NCI-H748 treated with DMSO at 0.1 percent for 48 hours (cell line): ENCODE results near the gene BST2.
A peak's percentile ranks its signal among the peaks of the same experiment; 100 is the strongest.

Experiments
- DNase-seq: peaks from one replicate; lab custom pipeline; 2025; lab: John Stamatoyannopoulos, UW

The BST2 gene

DNA sequence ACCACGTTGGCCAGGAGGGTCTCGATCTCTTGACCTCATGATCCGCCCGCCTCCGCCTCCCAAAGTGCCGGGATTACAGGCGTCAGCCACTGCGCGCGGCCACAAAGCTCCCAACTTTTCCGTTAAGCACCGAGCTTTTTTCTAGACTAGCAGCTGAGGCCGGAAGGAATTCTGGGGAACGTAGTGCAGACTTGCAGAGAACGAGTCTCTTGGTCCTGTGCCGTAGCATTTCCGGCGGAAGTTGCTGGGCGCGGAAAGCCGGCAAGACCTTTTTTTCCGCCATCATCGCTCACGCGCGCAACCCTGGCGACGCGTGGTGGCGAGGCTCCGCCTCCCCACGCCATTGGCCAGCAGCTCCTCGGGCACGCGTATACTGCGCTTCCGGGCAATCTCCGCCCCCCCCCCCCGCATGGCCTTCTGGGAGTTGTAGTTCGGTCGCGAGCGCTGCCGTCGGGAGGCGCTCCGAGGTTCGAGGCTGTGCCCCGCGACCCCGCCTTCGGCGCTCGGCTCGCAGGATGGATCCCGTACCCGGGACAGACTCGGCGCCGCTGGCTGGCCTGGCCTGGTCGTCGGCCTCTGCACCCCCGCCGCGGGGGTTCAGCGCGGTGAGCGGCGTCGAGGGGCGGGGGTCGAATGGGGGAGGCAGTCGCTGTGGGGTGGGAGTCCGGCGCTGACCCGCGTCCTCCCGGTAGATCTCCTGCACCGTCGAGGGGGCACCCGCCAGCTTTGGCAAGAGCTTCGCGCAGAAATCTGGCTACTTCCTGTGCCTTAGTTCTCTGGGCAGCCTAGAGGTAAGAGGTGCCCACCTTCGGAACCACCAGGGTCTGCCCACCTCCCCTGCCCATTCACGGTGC, 14.4 kb upstream of the BST2 start, which contains the start of gene MVB12A:
TSS of gene MVB12A (plus strand) at position 427 of the 854 bp plus-strand sequence. CDS start at position 516, 89 bp downstream.
- peak; percentile 84 for DNase-seq

DNA sequence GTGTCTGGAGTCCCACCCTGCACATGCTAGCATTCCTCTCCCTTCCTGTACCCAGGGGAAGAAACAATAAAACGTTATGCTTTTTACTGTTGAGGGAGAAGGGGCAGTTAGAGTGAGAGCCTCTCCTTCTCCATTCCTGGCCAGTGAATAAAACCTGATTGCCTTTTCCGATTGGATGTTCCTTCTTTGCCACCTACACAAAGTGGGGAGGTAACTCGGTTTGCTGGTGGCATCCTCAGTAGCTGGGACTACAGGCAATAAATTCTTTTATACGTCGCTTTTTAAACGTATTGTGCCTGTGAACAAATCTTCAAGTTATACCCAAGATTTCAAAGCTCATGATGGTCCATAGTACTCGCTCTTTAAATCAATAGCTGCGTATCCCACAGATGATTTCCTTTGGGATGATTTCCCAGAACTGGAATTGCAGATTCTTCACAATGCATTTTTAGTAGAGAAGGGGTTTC, 13.8 kb upstream of the BST2 start:
- no peak for DNase-seq

DNA sequence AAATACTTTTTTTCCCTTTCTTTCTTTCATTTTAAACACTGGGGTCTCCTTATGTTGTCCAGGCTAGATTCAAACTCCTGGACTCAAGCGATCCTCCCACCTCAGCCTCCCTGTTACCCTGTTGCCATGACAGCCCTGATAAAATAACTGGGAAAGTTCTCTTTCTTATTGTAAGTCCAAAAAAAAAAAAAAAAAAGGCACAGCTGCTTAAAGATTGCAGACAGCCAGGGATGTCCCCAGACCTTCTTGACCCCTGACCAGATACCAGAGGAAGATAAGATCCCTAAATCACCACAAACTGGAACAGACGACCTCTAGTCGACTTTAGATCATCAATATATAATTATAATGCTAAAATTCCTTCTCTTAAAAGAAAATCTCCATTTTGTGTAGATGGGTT, 13.3 kb upstream of the BST2 start:
- no peak for DNase-seq

GRCh38 chr19:17415121-17415520, 9.7 kb upstream of the BST2 start:
- DNase-seq: no peak

DNA sequence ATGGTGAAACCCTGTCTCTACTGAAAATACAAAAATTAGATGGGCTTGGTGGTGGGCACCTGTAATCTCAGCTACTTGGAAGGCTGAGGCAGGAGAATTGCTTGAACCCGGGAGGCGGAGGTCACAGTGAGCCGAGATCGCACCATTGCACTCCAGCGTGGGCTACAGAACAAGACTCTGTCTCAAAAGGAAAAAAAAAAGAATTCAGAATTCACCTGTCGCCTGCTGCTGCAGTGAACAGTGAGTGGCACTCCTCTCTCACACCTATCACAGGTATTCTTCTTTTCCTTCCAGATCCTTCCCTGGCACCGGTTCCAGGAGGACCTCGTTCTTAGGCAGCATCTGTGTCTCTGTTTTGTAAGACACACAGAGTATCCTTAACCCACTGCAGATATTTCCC, 8.7 kb upstream of the BST2 start:
- DNase-seq: no peak

GRCh38 chr19:17411801-17412200, 6.4 kb upstream of the BST2 start:
- DNase-seq: no peak

DNA sequence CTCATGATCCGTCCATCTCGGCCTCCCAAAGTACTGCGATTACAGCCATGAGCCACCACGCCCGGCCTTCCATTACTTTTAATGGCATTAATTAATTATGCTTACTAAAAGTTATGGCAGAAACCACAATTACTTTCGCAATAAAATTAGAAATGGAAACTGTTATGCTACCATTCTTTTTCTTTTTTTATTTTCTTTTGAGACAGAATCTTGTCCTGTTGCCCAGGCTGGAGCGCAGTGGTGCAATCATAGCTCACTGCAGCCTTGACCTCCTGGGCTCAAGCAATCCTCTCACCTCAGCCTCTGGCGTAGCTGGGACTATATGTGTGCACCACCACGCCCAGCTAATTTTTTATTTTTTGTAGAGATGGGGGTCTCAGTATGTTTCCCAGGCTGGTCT, 4.6 kb upstream of the BST2 start:
- no peak for DNase-seq

DNA sequence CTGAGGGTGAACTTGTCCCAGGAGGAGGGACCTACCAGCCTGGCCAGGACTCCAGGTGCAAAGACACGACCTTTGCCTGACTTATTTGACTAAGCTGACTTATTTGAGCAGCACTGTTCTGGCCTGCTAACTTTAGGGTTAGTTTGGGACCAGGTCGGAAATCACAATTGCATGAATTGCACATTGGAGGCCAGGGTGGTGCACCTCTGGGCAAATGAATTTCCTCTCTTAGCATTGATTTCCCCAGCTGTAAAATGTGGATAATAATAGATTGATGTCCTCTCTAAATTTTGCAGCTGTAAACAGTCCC, 1.4 kb upstream of the BST2 start:
- no peak for DNase-seq

DNA sequence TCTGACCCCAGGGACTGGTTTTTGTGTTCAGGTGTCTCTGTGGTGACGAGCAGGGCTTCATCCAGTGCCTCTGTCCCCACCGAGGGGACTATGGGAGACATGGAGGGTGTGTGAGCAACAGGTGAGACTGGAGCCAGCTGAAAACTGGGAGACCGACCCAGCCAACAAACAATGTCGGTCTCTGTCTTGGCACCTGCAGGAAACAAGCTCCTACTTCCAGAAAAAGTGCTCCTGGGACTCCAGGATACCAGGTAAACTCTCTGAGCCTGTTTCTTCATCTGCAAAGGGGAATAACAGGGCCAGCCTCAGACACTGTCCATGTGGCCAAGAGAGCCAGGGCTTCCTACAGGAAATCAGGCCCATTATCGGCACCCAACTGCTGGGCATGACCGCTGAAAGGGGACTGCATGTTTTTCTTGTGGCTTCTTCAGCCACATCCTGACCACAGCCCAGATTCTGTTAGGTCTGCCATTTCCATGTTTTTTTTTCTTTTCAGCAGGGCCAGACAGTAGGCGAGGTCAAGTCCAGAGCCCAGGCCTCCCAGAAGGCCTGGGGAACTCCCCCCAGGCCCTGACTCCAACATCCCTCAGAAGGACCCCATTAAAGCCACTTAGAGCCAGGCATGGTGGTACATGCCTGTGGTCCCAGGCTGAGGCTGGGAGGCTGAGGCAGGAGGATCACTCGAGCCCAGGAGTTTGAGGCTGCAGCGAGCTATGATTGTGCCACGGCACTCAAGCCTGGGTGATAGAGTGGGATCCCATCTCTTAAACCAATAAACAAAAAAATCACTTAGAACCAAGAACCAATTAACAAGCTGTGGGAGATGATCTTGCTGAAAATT, 836 bp upstream of the BST2 start:
- no peak for DNase-seq

DNA sequence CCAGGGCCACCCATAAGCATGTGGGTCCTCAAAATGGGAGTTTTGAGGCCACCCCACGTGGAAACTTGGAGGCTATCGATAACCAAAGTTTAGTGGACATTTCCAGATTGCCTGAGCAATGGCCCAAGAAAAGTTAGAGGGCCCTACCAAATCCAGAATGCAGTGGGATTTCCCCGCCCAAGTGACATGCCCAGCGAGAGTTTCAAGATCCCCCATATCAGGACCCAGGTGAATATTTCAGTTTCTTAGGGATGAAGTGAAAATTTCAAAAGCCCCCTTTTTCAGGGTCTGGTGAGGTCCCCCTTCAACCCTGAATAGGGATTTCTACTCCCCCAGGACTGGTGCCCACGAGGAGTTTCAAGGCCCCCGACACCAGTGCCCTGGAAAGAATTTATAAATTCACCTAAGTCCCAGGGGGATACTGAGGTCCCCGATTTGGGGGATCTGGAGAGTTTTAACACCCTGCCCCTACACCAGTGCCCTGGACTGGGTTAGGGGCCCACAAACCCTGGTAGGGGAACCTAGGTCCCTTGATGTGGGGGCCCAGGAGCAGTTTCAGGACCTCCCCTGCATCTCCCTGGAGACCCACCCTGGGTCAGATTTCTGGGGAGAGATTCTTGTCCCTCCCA, 695 bp downstream of the BST2 start:
- DNase-seq: no peak

GRCh38 chr19:17404015-17404414, 1.4 kb downstream of the BST2 start:
- DNase-seq: no peak

DNA sequence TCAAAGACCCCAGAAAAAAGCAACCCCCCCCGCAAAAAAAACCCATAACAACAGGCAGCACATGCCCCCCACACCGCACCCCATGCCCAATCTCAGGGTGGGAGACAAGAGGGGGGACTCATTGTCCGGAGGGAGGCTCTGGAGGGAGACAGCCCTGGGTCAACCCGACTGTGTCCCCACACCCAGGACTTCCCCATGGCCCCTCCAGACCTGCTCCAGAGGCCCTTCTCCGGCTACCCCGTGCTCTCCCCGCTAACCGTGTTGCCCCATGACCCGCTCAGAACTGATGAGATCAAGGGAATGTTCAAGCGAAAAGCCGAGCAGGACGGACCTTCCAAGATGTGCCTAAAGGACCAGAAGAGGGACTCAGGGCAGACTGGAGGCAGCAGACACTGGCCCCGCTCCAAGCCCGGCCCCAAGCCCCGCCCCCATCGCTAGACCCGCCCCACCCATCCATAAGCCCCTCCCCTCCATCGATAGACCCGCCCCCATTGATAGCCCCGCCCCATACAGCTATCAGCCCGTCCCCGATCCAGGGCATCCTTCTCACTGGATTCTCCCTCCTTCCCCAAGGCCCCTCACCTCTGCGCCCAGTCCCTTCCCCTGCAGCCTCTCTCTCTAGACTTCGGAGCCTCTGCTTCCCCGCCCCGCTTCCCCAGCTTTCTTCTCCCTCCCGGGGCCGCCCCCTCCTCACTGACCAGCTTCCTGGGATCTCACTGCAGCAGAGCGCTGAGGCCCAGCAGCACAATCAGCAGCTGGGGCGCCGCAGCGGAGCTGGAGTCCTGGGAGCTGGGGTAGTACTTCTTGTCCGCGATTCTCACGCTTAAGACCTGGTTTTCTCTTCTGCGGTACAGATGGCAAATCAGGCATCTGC, 2.2 kb downstream of the BST2 start:
- no peak for DNase-seq

DNA sequence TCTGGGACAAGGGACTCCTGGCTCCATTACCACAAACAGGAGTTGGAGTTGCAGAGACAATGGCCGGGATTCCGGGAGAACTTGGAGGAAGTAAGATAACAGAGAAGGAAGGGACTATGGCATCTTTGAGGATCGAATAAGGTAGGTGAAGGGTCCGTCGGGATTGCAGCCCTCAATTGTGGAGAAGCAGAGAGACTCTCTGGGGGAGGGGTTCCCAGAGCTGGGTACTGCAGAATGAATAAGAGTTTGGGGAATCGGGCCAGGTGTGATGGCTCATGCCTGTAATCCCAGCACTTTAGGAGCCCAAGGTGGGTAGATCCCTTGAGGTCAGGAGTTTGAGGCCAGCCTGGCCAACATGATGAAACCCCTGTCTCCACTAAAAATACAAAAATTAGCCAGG, 3.8 kb downstream of the BST2 start:
- no peak for DNase-seq

DNA sequence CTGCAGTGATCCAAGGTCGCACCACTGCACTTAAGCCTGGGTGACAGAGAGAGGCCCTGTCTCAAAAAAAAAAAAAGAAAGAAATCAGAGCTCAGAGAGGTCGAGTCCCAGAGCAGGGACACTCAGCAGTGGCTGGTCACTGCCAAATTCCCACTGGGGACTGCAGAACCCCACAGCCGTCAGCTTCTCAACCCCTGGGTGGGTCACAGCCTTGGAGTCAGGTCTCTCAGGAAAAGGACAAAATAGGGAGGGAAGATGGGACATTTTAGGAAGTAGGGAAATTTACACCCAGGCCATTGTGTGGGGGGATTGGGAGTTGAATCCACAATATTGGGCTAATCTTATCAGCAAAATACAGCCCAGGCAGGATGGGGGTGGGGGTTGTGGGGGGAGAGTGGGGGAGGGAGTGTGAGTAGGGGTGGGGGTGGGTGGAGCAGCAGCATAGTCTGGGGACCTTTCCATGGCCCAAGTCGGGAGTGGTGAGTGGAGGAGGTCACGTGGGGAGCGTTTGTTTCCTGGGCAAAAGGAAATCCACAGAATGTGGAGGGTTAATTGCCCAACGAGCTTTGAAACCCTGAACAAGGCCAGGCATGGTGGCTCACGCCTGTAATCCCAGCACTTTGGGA, 6.4 kb downstream of the BST2 start:
- no peak for DNase-seq

GRCh38 chr19:17394891-17395415, 10.5 kb downstream of the BST2 start:
- no peak for DNase-seq

- DNase-seq: no peak
These were observed 11.5 kb downstream of the BST2 start, which contains the start of gene CCDC194 for GRCh38 chr19:17393914-17394313. Gene CCDC194, minus strand, starts transcription at chr19:17394196. Its CDS starts 38 bp downstream, at chr19:17394158.

DNA sequence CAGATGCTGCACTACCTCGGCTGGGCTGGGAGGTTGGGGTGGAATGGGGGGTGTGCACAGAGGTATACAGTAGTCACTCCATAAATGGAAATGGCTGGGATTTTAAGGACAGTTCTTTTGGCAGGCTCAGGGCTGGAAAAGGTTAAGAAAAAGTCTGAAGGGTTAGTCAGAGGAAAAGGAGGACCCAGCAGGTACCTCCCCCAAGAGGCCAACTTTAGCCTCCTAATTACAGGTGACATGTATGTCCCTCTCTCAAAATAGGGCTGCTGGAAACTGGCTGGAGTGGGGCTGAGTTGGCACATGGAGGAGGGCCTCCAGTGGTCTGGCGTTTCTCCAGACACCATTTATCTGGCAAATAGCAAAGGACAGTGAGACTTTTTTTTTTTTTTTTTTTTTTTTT, 12.4 kb downstream of the BST2 start:
- DNase-seq: no peak

DNA sequence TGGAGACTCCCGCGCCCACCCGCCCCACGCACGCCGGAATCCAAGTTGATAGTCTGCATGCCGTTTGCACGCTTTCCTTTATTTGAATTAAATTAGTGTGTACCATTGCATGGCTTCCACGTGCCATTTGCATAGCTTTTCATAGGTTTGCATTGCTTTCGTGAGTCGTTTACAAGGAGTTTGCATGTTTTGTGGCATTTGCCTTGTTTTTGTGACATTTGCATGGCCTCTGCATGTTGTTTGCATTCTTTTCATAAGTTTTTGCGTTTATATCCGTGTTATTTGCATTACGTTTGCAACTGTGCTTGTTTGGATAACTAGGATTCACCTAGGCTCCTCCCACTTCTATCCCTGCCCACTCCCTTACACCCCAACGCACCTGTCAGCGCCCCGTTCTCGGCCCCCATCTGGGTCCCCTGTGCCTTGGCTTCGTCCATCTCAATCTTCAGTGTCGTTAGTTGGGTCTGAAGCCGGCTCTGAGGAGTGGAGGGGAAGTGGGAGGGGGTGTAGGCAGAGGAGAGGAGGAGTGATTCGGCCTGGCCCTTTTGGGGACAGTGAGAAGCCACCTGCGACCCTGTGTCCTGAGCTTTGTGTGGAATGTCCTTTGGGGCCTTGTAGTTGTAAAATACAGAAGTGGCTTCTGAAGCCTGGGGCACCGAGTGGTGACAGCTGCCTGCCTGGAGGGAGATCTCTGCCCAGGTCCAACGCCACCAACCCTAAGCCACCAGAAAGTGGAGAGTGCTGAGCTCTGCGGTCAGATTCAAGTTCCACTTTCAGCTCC, 13.9 kb downstream of the BST2 start:
- DNase-seq: no peak

DNA sequence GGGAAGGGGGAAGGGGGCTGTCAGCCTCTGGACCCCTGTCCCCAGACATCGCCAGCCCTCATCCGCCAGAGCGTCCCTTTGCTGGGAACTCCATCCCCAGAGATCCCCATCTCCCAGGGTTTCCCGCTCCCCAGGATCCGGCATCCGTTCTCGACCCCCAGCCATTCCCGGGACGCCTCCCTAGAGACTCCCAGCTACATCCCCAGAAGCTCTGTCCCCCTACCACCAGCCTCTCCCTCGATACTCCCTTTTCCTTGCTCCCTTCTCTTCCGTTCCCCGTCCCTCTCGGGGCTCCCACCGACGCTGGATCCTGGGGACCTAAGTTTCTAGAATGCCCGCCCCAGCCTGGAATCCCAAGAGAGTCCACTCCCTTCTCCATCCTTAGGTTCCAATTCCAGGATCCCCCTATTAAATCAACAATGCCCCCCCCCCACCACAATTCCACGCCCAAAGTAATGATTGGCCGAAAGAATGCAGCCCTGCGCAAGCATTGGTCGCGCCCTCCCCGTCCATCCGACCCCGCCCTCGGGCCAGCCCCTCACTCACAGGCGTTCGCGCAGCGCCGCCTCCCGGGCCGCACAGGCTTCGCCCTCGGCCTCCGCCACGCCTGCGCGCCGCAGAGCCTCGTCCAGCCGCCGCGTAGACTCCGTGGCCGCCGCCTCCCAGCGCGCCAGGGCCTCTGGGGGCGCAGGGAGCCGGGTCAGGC, 14.6 kb downstream of the BST2 start:
- peak; percentile 57 for DNase-seq
